Activated naive CD4-positive, alpha-beta T cell treated with anti-CD3 and anti-CD28 coated beads, Interleukin-2, amount 10 ng/mL, durations not matched to agents 7 days and 5 days (primary cell): ENCODE results near the gene KIF26A.

Experiments
- CTCF ChIA-PET: fragments of 350-600 bp; sonication (Branson Sonifier 250); formaldehyde crosslinking; loops from one replicate; lab custom pipeline; 2021; ENCODE audit warnings: antibody characterized with exemption; lab: Charles Lee
- DNase-seq: peaks from one replicate; pipeline ENCODE4 v3.0.0-alpha.2; 2020
- H3K27ac Mint-ChIP-seq: one replicate; pipeline ENCODE4 v1.8.0; 2021; ENCODE audit warnings: mild to moderate bottlenecking, moderate library complexity, mixed read lengths
- H3K27me3 Mint-ChIP-seq: one replicate; pipeline ENCODE4 v1.8.0; 2021; ENCODE audit warnings: mild to moderate bottlenecking, mixed read lengths
- H3K36me3 Mint-ChIP-seq: one replicate; pipeline ENCODE4 v1.8.0; 2021; ENCODE audit warnings: mixed read lengths
- H3K4me1 Mint-ChIP-seq: one replicate; pipeline ENCODE4 v1.8.0; 2021; ENCODE audit warnings: mixed read lengths
- H3K4me3 Mint-ChIP-seq: one replicate; pipeline ENCODE4 v1.8.0; 2021; ENCODE audit warnings: mild to moderate bottlenecking, moderate library complexity, mixed read lengths
- H3K9me3 Mint-ChIP-seq: one replicate; pipeline ENCODE4 v1.8.0; 2021; ENCODE audit warnings: mixed read lengths

The KIF26A gene

GRCh38 chr14:104169699-104170479, 31.5 kb downstream of the KIF26A start:
- H3K27ac Mint-ChIP-seq = no peak overlapping the region
- H3K27me3 Mint-ChIP-seq = no peaks in the 10 kb centered on the region
- no peak for DNase-seq
- no peaks in the 10 kb centered on the region for H3K4me1 Mint-ChIP-seq
- H3K36me3 Mint-ChIP-seq = no peaks in the 10 kb centered on the region
- CTCF ChIA-PET = no interaction called here
- H3K4me3 Mint-ChIP-seq = no peak overlapping the region
- H3K9me3 Mint-ChIP-seq = no peaks in the 10 kb centered on the region

- DNase-seq = no peak
- H3K27ac Mint-ChIP-seq = no peak overlapping the region
- CTCF ChIA-PET = no interaction called here
- no peaks in the 10 kb centered on the region for H3K9me3 Mint-ChIP-seq
- H3K36me3 Mint-ChIP-seq = no peaks in the 10 kb centered on the region
- H3K27me3 Mint-ChIP-seq = no peaks in the 10 kb centered on the region
- no peaks in the 10 kb centered on the region for H3K4me1 Mint-ChIP-seq
- H3K4me3 Mint-ChIP-seq = no peak overlapping the region
Observed at GRCh38 chr14:104171029-104171697, 32.8 kb downstream of the KIF26A start.

DNA sequence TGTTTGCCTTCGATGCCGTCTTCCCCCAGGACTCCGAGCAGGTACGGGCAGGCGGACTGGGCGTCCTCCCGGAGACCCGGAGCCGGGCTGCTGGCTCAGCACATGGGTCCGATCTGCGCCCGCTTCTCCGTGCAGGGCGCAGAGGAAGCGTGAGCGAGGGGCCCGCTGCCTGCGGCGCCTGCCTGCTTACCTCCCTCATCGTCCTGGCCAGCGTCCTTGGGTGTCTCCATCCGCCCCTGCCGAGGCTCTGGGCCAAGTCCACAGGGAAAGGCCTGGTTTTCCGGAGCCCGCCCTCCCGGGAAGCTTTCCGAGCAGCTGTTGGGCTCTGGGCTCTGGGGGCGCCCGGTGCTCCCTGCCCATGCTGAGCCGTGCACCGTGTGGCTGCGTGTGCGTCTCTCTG, 33.5 kb downstream of the KIF26A start:
- DNase-seq = no peak
- Mint-ChIP-seq H3K27ac (no peak overlapping the region), H3K4me3 (no peak overlapping the region), H3K27me3 (no peaks in the 10 kb centered on the region), H3K36me3 (no peaks in the 10 kb centered on the region), H3K9me3 (no peaks in the 10 kb centered on the region), H3K4me1 (no peaks in the 10 kb centered on the region)
- CTCF ChIA-PET = no interaction called here

- no peaks in the 10 kb centered on the region for H3K27me3 Mint-ChIP-seq
- no peak overlapping the region for H3K4me3 Mint-ChIP-seq
- H3K36me3 Mint-ChIP-seq = no peaks in the 10 kb centered on the region
- CTCF ChIA-PET = no interaction called here
- H3K4me1 Mint-ChIP-seq = no peaks in the 10 kb centered on the region
- no peak for DNase-seq
- no peak overlapping the region for H3K27ac Mint-ChIP-seq
- no peaks in the 10 kb centered on the region for H3K9me3 Mint-ChIP-seq
Observed at GRCh38 chr14:104172349-104172748, 34.0 kb downstream of the KIF26A start.

DNA sequence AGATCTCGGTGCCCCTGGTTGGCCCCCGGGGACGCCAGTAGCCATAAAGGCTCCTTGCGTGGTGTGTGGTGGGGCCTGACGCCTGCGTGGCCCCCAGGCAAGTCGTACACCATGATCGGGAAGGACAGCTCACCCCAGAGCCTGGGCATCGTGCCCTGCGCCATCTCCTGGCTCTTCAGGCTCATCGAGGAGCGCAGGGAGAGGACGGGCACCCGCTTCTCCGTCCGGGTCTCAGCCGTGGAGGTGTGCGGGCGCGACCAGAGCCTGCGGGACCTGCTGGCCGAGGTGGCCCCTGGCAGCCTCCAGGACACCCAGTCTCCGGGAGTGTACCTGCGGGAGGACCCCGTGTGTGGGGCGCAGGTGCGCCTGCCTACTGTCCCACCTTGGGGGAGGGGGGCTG, 34.5 kb downstream of the KIF26A start:
- Mint-ChIP-seq H3K4me3 (no peak overlapping the region), H3K27ac (no peak overlapping the region), H3K9me3 (no peaks in the 10 kb centered on the region), H3K27me3 (no peaks in the 10 kb centered on the region), H3K36me3 (no peaks in the 10 kb centered on the region), H3K4me1 (no peaks in the 10 kb centered on the region)
- no peak for DNase-seq
- CTCF ChIA-PET = no interaction called here

DNA sequence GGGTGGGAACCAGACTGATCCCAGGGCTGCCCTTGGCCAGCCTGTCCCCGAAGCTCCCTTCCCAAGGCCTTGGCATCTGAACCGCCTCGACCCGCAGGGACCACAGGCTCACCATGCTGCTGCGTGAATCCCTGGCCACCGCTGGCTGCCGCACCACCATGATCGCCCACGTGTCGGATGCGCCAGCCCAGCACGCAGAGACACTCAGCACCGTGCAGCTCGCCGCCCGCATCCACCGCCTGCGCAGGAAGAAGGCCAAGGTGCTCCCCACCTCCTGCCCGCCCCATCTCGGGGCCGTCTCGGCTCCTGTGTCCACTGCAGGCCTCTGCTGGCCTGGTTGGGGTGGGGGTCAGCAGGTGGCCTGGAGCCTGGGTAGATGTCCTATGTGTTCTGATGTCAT, 35.7 kb downstream of the KIF26A start:
- Mint-ChIP-seq H3K27me3 (no peaks in the 10 kb centered on the region), H3K4me3 (no peak overlapping the region), H3K4me1 (no peaks in the 10 kb centered on the region), H3K36me3 (no peaks in the 10 kb centered on the region), H3K27ac (no peak overlapping the region), H3K9me3 (no peaks in the 10 kb centered on the region)
- CTCF ChIA-PET = no interaction called here
- DNase-seq = no peak

- CTCF ChIA-PET = no interaction called here
- Mint-ChIP-seq H3K36me3 (no peaks in the 10 kb centered on the region), H3K27me3 (no peaks in the 10 kb centered on the region), H3K4me1 (no peaks in the 10 kb centered on the region), H3K27ac (no peak overlapping the region), H3K9me3 (no peaks in the 10 kb centered on the region), H3K4me3 (no peak overlapping the region)
- no peak for DNase-seq
Observed at GRCh38 chr14:104175041-104175440, 36.7 kb downstream of the KIF26A start.

GRCh38 chr14:104175811-104176210, 37.4 kb downstream of the KIF26A start:
- DNase-seq = no peak
- Mint-ChIP-seq H3K36me3 (no peaks in the 10 kb centered on the region), H3K4me1 (no peaks in the 10 kb centered on the region), H3K9me3 (no peaks in the 10 kb centered on the region), H3K27me3 (no peaks in the 10 kb centered on the region), H3K4me3 (no peak overlapping the region), H3K27ac (no peak overlapping the region)
- CTCF ChIA-PET = no interaction called here

DNA sequence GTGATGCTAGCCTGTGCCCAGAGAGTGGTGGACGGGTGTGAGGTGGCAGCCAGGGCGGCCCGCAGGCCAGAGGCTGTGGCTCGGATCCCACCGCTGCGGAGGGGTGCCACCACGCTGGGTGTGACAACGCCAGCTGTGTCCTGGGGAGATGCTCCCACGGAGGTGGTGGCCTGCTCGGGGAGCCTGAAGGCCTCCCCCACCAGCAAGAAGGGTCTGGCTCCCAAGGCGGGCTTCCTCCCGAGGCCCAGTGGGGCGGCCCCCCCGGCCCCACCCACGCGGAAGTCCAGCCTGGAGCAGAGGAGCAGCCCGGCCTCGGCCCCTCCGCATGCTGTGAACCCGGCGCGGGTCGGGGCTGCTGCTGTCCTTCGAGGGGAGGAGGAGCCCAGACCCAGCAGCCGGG, 38.2 kb downstream of the KIF26A start:
- no peak overlapping the region for H3K4me3 Mint-ChIP-seq
- no peaks in the 10 kb centered on the region for H3K4me1 Mint-ChIP-seq
- CTCF ChIA-PET = no interaction called here
- DNase-seq = no peak
- H3K36me3 Mint-ChIP-seq = no peaks in the 10 kb centered on the region
- no peaks in the 10 kb centered on the region for H3K9me3 Mint-ChIP-seq
- H3K27ac Mint-ChIP-seq = no peak overlapping the region
- H3K27me3 Mint-ChIP-seq = no peaks in the 10 kb centered on the region

DNA sequence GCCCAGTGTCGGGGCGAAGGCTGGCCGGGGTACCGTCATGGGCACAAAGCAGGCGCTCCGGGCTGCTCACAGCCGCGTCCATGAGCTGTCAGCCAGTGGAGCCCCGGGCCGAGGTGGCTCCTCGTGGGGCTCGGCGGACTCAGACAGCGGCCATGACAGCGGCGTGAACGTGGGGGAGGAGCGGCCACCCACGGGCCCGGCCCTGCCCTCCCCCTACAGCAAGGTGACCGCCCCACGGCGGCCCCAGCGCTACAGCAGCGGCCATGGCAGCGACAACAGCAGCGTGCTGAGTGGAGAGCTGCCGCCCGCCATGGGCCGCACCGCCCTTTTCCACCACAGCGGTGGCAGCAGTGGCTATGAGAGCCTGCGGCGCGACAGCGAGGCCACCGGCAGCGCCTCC, 39.0 kb downstream of the KIF26A start:
- Mint-ChIP-seq H3K27ac (no peak overlapping the region), H3K27me3 (no peaks in the 10 kb centered on the region), H3K36me3 (no peaks in the 10 kb centered on the region), H3K9me3 (no peaks in the 10 kb centered on the region), H3K4me3 (no peak overlapping the region), H3K4me1 (no peaks in the 10 kb centered on the region)
- no peak for DNase-seq
- CTCF ChIA-PET = no interaction called here

DNA sequence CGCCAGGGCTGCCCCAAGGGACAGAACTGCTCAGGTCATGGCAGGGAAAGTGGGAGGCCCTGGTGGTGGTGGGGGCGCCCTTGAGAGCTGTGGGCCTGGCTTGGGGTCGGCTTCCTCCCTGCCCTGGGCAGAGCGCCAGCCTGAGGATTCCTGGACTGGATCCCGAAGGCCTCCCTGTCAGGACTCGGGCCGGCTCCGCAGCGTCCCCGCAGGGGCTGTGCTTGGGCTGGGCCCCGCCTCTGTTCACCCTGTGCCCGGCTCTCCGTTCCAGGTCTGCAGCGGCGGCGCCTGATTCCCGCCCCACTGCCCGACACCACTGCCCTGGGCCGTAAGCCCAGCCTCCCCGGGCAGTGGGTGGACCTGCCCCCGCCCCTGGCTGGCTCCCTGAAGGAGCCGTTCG, 39.9 kb downstream of the KIF26A start:
- Mint-ChIP-seq H3K36me3 (no peaks in the 10 kb centered on the region), H3K27ac (no peak overlapping the region)

GRCh38 chr14:104179126-104179525, 40.7 kb downstream of the KIF26A start:
- no peaks in the 10 kb centered on the region for H3K4me1 Mint-ChIP-seq
- DNase-seq = no peak
- CTCF ChIA-PET = no interaction called here
- H3K9me3 Mint-ChIP-seq = no peaks in the 10 kb centered on the region
- H3K27me3 Mint-ChIP-seq = no peaks in the 10 kb centered on the region
- no peaks in the 10 kb centered on the region for H3K36me3 Mint-ChIP-seq
- no peak overlapping the region for H3K4me3 Mint-ChIP-seq
- no peak overlapping the region for H3K27ac Mint-ChIP-seq

More for the DNA sequence above, 39.9 kb downstream of the KIF26A start:
- CTCF ChIA-PET = no interaction called here
- no peak for DNase-seq
- Mint-ChIP-seq H3K4me1 (no peaks in the 10 kb centered on the region), H3K4me3 (no peak overlapping the region), H3K27me3 (no peaks in the 10 kb centered on the region), H3K9me3 (no peaks in the 10 kb centered on the region)

DNA sequence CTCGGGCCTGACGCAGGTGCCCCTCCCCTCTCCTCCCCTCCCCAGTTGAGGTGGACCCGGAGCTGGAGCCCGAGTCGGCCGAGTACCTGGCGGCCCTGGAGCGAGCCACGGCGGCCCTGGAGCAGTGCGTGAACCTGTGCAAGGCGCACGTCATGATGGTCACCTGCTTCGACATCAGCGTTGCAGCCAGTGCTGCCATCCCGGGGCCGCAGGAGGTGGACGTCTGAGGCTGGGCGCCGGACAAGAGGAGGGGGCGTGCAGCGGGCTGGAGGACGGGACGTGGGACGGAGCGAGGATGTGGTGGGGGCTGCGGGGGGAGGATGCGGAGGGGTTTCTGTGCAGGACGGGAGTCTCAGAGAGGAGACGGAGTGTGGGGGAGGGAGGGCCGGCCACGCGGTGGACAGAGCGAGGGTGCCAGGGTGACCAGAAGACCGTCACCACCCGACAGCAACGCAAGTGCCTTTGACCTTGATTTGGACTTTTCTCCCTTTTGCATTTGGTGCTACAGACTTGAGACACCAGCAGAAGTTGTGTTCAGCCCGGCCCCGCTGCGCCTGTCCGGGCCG, 41.3 kb downstream of the KIF26A start:
- no peak overlapping the region for H3K4me3 Mint-ChIP-seq
- H3K9me3 Mint-ChIP-seq = no peaks in the 10 kb centered on the region
- CTCF ChIA-PET = no interaction called here
- no peaks in the 10 kb centered on the region for H3K36me3 Mint-ChIP-seq
- H3K4me1 Mint-ChIP-seq = no peaks in the 10 kb centered on the region
- H3K27ac Mint-ChIP-seq = no peak overlapping the region
- no peak for DNase-seq
- H3K27me3 Mint-ChIP-seq = no peaks in the 10 kb centered on the region

DNA sequence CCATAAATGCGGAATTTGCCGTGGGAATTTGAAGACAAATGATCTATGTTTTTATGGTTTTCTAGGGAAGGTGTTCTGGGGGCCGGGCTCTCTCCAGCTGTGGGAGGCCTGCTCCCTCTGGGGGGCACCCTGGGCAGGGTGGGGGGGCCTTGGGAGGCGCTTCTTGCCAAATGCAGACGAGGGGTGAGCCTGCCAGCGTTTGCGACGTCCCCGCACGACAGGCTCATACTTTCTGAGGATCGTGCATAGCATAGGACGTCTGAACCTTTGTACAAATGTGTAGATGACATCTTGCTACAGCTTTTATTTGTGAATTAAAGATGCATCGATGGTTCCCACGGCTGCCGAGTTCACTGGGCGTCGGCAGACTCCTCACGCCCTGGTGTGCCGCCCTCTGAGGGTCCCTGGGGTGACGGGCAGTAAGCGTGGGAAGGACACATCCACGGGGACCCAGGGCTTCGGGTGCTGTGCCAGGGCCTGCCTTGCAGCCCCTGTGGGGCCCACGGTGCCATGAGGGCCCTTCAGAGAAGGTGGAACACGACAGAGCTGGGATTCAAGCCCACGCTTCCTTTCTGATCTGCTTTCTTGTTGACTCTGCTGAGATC, 42.3 kb downstream of the KIF26A start:
- H3K27ac Mint-ChIP-seq = no peak overlapping the region
- H3K9me3 Mint-ChIP-seq = no peaks in the 10 kb centered on the region
- CTCF ChIA-PET = no interaction called here
- DNase-seq = no peak
- H3K27me3 Mint-ChIP-seq = no peaks in the 10 kb centered on the region
- no peaks in the 10 kb centered on the region for H3K4me1 Mint-ChIP-seq
- no peaks in the 10 kb centered on the region for H3K36me3 Mint-ChIP-seq
- no peak overlapping the region for H3K4me3 Mint-ChIP-seq
